Keratinocyte (primary cell): Measurements from ENCODE around the gene PFKP. TPM values are rescaled to one million over a fixed set of nuclear protein-coding genes. Genes with fewer than 3 reads are reported as not detected.
A peak's percentile ranks its signal among the peaks of the same experiment; 100 is the strongest.

Experiments used
- DNase-seq: peaks from one replicate; pipeline ENCODE4 v3.0.0-alpha.2; 2011; ENCODE audit warnings: low read depth, missing footprints, low spot score
- FAIRE-seq: peaks from 2 replicates; lab custom pipeline; 2011; peaks lifted over from hg19 to GRCh38; lab: Jason Lieb, UNC
- H2AFZ ChIP-seq: 2 replicates; pipeline ENCODE4 v1.6.0; 2012; ENCODE audit warnings: low read length, control low read depth, inconsistent platforms; ENCODE audit not compliant: control insufficient read depth
- H3K27ac ChIP-seq: 2 replicates; pipeline ENCODE4 v1.5.1; 2011; ENCODE audit warnings: low read length; ENCODE audit not compliant: control insufficient read depth, insufficient read depth
- H3K27me3 ChIP-seq: 3 replicates; pipeline ENCODE4 v1.6.0; 2011; ENCODE audit warnings: low read length; ENCODE audit not compliant: control insufficient read depth, insufficient read depth; ENCODE audit errors: extremely low read depth
- H3K36me3 ChIP-seq, 2 experiments: 2 replicates in 1 of 2; 3 replicates in 1 of 2; pipeline ENCODE4 v1.5.1; 2011; ENCODE audit warnings: low read length in 2 of 2, mild to moderate bottlenecking in 1 of 2; ENCODE audit not compliant: control insufficient read depth in 2 of 2, insufficient read depth in 2 of 2; ENCODE audit errors: extremely low read depth in 1 of 2
- H3K4me1 ChIP-seq: 3 replicates; pipeline ENCODE4 v1.5.1; 2011; ENCODE audit warnings: low read length; ENCODE audit not compliant: control insufficient read depth, insufficient read depth; ENCODE audit errors: extremely low read depth
- H3K4me2 ChIP-seq: 3 replicates; pipeline ENCODE4 v1.6.0; 2011; ENCODE audit warnings: low read depth, low read length; ENCODE audit not compliant: control insufficient read depth, insufficient read depth; ENCODE audit errors: extremely low read depth
- H3K4me3 ChIP-seq, 3 experiments: fragments of 200-600 bp in 1 of 3; sonication (generic) in 1 of 3; 2 replicates in 2 of 3; 3 replicates in 1 of 3; pipeline ENCODE4 v1.5.1; 2011 to 2016; ENCODE audit warnings: low read length in 3 of 3, mild to moderate bottlenecking in 3 of 3, control low read depth in 2 of 3, inconsistent platforms in 1 of 3, low read depth in 1 of 3, mixed read lengths in 1 of 3, mixed run types in 1 of 3, moderate library complexity in 1 of 3; ENCODE audit not compliant: control insufficient read depth in 2 of 3, insufficient read depth in 2 of 3; ENCODE audit errors: extremely low read depth in 1 of 3
- H3K79me2 ChIP-seq: 2 replicates; pipeline ENCODE4 v1.6.0; 2012; ENCODE audit warnings: low read length; ENCODE audit not compliant: control insufficient read depth, insufficient read depth
- H3K9ac ChIP-seq: 3 replicates; pipeline ENCODE4 v1.6.0; 2011; ENCODE audit warnings: low read length; ENCODE audit not compliant: control insufficient read depth, insufficient read depth; ENCODE audit errors: extremely low read depth
- H3K9me1 ChIP-seq: 3 replicates; pipeline ENCODE4 v1.6.0; 2011; ENCODE audit warnings: low read length; ENCODE audit not compliant: control insufficient read depth, insufficient read depth; ENCODE audit errors: extremely low read depth
- H3K9me3 ChIP-seq: 2 replicates; pipeline ENCODE4 v1.5.1; 2012; ENCODE audit warnings: low read depth, low read length; ENCODE audit not compliant: control insufficient read depth
- H4K20me1 ChIP-seq: 3 replicates; pipeline ENCODE4 v1.6.0; 2011; ENCODE audit warnings: low read length; ENCODE audit not compliant: control insufficient read depth, insufficient read depth; ENCODE audit errors: extremely low read depth
- CTCF ChIP-seq, 3 experiments: IDR thresholded peaks in 1 of 3; conservative IDR thresholded peaks in 1 of 3; optimal IDR thresholded peaks in 1 of 3; 2 replicates in 2 of 3; 3 replicates in 1 of 3; pipeline versions ENCODE3 to v1.5.1; 2011; ENCODE audit warnings: low read length in 3 of 3, mild to moderate bottlenecking in 3 of 3, moderate library complexity in 2 of 3, control low read depth in 1 of 3, inconsistent platforms in 1 of 3; ENCODE audit not compliant: insufficient read depth in 2 of 3; ENCODE audit errors: extremely low read depth in 1 of 3
- EZH2 ChIP-seq: IDR thresholded peaks from one replicate; pipeline ENCODE4 v1.6.1; 2012; ENCODE audit warnings: inconsistent platforms, mild to moderate bottlenecking, low read length, moderate library complexity
- dilution Hi-C: fragments of 300-500 bp; cut with MboI; formaldehyde crosslinking; loops from one replicate; pipeline ENCODE4 v1.7.0; 2020; ENCODE audit warnings: low sequenced_read_pairs; ENCODE audit not compliant: extremely low pct_ligation_motif_present
- polyA plus RNA-seq, 5 experiments: library from polyadenylated mRNA; depleted of rRNA in 3 of 5; stranded (reverse) in 3 of 5; stranded (forward) in 1 of 5; unstranded in 1 of 5; fragments of >200 nt; gene quantifications; 1 replicate in 1 of 5; 2 replicates in 3 of 5; 3 replicates in 1 of 5; pipeline versions ENCODE4 v1.2.1 to v1.2.3, GENCODE V29; 2011 to 2012; ENCODE audit warnings: missing spikeins in 2 of 5, low read depth in 1 of 5, low replicate concordance in 1 of 5

The PFKP gene
- polyA plus RNA-seq, 1 donor (not counting 4 experiments of a cell fraction or from before 2014, with no cell fraction given): 117 TPM

- no peak overlapping the region for H3K27ac ChIP-seq
- H3K4me2 ChIP-seq: no peak overlapping the region
- dilution Hi-C loops: no loop called here
- peaks cover 14% of the 10 kb centered on the region for H3K4me1 ChIP-seq
- no peak for DNase-seq
- H3K9me3 ChIP-seq: no peaks in the 10 kb centered on the region
- H4K20me1 ChIP-seq: no peaks in the 10 kb centered on the region
- peaks cover 11% of the 10 kb centered on the region for H3K27me3 ChIP-seq
- H3K36me3 ChIP-seq: peaks cover 7 to 10% of the 10 kb centered on the region in 2 experiments
- peaks cover 31% of the 10 kb centered on the region for H3K79me2 ChIP-seq
- H3K9ac ChIP-seq: no peak overlapping the region
- peaks cover 3% of the 10 kb centered on the region for H3K9me1 ChIP-seq
- H3K4me3 ChIP-seq: no peak overlapping the region
- no peak for FAIRE-seq
- H2AFZ ChIP-seq: no peak overlapping the region
- TF ChIP-seq EZH2: no peak
- TF ChIP-seq CTCF (optimal IDR thresholded peaks at IDR 0.05 in 1 of 3, IDR thresholded peaks at IDR 0.05 in 1 of 3, conservative IDR thresholded peaks at IDR 0.05 in 1 of 3; ENCODE audit: extremely low read depth in 1 of 3, insufficient read depth in 2 of 3, low read length in 3 of 3): no peak
Measured at GRCh38 chr10:3065622-3066021, 1.7 kb upstream of the PFKP start.

DNA sequence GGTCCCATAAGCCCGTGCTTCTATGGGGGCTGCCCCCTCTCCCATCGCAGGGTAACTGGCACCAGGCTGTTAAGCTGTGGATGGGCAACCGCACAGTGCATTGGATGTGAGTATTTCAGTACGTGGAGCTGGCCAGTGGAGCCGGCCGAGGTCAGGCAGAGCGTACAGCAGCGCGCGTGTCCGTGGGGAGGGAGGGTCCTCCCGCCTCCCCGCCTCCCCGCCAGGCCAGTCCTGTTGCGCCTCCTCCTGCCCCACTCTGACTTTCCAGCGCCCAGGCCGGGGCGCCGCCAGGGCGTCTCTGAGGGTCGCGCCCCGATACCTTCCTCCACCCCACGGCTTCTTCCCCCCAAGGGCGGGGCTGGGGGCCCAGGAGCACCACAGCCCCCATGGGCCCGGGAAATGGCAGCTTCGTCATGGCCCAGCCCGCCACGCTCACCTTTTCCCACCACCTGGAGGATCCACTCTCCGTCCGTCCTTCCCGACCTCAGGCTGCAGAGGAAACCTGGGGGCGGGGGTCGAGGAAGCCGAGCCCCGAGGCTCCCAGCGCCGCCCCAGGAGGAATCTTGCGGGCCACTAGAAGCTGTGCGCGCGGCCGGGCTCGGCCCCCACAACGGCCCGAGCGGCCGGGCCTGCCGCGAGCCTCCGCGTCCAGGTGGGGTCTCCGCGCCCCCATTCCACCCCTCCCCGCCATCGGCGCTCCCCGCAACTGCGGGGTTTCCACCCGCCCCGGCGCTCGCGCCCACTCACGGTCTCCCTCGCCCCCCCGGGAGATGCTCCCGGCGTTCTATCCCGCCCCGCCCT, 831 bp upstream of the PFKP start:
- Histone ChIP-seq H3K27ac (no peak overlapping the region), H4K20me1 (peaks cover under 1% of the 10 kb centered on the region), H3K27me3 (peaks cover 11% of the 10 kb centered on the region), H2AFZ (no peak overlapping the region), H3K9me1 (peaks cover 3% of the 10 kb centered on the region), H3K36me3 (peaks cover 7 to 10% of the 10 kb centered on the region in 2 experiments), H3K4me1 (peaks cover 14% of the 10 kb centered on the region), H3K4me3 (peak overlapping the region; percentile 46 to 91 (median 91)), H3K4me2 (peak overlapping the region; percentile 48), H3K9ac (no peak overlapping the region), H3K9me3 (no peaks in the 10 kb centered on the region), H3K79me2 (peaks cover 35% of the 10 kb centered on the region)
- dilution Hi-C loops: no loop called here
- TF ChIP-seq EZH2: peak; percentile 53
- TF ChIP-seq CTCF (optimal IDR thresholded peaks at IDR 0.05 in 1 of 3, IDR thresholded peaks at IDR 0.05 in 1 of 3, conservative IDR thresholded peaks at IDR 0.05 in 1 of 3; ENCODE audit: extremely low read depth in 1 of 3, insufficient read depth in 2 of 3, low read length in 3 of 3): no peak
- no peak for FAIRE-seq
- DNase-seq: no peak
